Adrenal gland (tissue), 5 donors: ENCODE results near the gene KCNJ15.

Experiments used
- CTCF ChIP-seq, 6 experiments: fragments of 450-650 bp in 4 of 6; fragments of 200-600 bp in 2 of 6; sonication (generic) in 1 of 6; IDR thresholded peaks; 1 replicate in 5 of 6; 2 replicates in 1 of 6; pipeline versions ENCODE4 v1.5.1 to v1.8.0; 2016 to 2021; ENCODE audit warnings: antibody characterized with exemption in 6 of 6, mild to moderate bottlenecking in 2 of 6, moderate library complexity in 1 of 6
- POLR2A ChIP-seq, 2 donors: fragments of 450-650 bp; IDR thresholded peaks; one replicate each; pipeline ENCODE4 v1.6.1; 2017; ENCODE audit warnings: antibody characterized with exemption in 2 of 2, mild to moderate bottlenecking in 2 of 2, moderate library complexity in 1 of 2
- donor health status: DM: no; HTN: no; CAD: no.

- TF ChIP-seq CTCF (IDR thresholded peaks at IDR 0.05) (no peak), POLR2A (IDR thresholded peaks at IDR 0.05) (no peak)
Observed at GRCh38 chr21:38300141-38300578, 43.4 kb downstream of the KCNJ15 start.
